A673 (cell line): ENCODE data around the gene NTF3.

ENCODE experiments used
- CTCF ChIP-seq: fragments of 300-800, 200-600 bp; sonication (generic); conservative IDR thresholded peaks from 2 replicates; pipeline ENCODE4 v1.5.1; 2017; ENCODE audit warnings: low read depth, mild to moderate bottlenecking, antibody characterized with exemption, low read length, moderate library complexity, mixed read lengths
- EZH2 ChIP-seq: fragments of 200-600 bp; sonication (generic); IDR thresholded peaks from 2 replicates; pipeline ENCODE4 v1.6.1; 2017; ENCODE audit warnings: borderline replicate concordance, low read depth, mild to moderate bottlenecking, mixed read lengths, antibody characterized with exemption, low read length; ENCODE audit not compliant: poor library complexity, severe bottlenecking

- TF ChIP-seq CTCF (no peak), EZH2 (no peak)
Observed at GRCh38 chr12:5514016-5514415, 82.1 kb downstream of the NTF3 start.
